NCI-H774 (cell line): ENCODE results near the gene C2CD3.
"Not testable (repeated sequence)": the region's sequence is repeated elsewhere in the genome, so short reads cannot be mapped to it uniquely, and the experiment has no call there.

Experiments used
- DNase-seq: peaks from one replicate; lab custom pipeline; 2025; lab: John Stamatoyannopoulos, UW

C2CD3 gene

DNA sequence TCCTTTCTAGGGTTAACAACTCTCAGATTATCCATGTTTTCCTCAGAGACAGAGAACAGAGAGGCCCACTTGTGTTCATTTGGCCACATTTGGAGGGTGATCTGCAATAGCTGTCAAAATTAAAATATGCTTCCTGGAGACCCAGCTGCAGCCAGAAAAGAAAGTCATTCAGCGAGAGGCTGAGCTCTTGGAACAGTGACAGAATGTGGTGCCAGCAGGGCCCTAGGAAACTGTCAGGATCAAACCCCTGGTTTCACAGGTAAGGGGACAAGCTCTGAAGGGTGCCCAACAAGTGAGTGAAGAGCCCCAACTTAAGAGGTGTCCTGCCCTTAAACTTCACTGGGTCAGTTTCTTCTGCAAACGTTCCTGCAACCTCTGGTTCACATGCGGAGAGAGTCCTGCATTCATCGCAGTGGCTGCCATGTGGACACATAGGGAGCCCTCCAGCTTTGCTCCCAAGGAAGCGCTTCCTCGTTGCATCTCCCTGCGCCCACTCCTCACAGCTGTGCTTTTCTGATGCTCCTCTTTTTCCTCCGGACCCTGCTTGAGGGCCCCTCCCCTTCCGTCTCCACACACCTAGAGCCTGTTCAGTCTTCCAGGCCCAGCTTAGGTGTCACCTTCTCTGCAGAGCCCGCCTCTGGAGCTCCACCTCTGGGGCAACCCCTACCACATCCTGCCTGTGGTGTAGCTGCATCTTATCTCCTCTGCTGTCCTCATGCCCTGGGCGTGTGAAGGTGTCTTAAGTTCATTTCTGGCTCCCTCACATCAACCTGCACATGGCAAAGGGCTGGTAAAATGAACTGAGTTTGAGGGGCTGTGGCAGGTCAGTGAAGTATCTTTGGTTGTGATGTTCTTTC, 165.8 kb downstream of the C2CD3 start:
- DNase-seq, result no peak

DNA sequence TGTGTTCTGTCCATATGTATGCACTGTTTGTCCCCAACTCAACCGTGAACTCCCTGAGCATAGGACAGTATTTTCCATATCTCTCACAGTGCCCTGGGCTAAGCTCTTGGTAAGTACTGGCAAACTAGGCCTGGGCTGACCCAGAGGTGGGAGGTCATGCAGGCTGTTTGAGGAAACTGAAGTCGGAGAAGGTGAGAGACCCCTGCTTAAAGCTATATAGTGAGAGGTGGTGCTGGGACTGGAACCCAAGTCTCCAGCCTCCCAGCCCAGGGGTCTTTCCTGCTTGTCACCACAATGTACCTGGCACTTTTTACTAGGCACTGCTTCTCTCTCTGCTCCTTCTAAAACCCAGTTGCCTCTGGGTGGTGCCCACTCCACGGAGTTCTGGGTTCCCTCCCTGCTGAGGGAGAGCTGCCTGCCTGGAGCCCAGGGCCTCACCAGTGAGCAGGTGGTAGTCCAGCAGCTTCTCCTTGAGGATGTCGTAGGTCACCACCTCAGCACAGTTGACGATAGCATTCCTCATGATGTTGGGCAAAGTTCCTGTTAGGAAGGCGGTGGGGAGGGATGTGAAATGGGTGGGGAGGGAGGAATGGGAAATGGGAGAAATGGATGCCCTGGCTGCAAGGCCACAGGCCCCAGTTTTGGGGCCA, 166.6 kb downstream of the C2CD3 start:
- no peak for DNase-seq

DNA sequence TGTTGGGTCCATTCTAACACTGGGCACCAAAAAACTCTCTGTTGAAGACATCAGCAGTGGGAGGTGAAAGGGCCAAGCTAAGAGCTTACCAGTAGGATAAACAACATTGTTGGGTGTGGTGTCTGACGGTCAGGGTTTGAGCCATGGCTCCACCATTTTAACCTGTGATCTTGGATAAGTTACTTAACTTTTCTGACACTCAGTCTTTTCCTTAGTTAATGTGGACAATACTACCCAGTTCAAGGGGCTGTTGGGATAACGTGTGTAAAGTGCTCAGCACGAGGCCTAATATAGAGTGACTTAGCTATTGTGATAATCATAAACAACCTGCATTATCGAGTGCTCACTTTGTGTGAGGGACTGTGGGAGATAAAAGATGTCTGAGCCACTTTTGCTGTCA, 168.0 kb downstream of the C2CD3 start:
- no peak for DNase-seq

GRCh38 chr11:74001822-74002286, 168.9 kb downstream of the C2CD3 start:
- DNase-seq, result no peak

DNA sequence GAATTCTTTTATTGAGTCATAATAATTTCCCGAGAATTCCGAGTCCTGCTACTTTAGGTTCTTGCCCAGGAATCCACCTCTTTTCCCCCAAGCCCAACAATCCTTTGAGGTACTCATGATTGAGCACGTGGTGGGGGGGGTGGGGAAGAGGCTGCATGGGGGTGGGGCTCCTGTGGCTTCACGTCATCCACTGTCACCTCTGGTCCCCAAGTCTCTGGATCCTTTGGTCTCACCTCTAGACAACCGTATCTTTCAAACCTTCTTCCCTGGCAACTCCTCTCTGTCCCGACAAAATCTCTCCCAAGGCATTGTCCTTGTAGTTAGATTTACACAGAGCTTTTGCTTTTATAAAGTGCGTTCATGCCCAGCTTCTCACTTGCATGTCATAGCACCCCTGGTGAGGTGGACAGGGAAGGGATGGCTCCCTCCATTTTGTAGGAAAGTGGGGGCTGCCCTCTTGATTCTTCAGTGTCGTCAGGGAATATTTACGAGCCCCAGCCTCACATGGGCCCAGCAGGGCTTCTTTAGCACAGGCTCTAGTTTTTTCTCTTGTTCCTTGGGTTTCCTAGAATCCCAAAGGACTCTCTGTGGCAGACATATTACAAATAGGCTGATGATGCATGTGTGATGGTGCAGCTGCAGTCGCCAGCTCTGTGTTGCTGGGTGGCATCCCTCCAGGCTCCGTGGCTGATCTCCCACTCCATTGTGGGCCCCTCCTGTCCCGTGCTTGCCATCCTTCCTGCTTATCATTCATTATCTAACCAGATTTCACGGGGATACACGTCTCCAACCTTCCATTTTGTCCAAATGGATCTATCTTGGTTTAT, 170.3 kb downstream of the C2CD3 start:
- no peak for DNase-seq

GRCh38 chr11:73999581-74000306, 171.1 kb downstream of the C2CD3 start:
- DNase-seq, result peak; percentile 83

DNA sequence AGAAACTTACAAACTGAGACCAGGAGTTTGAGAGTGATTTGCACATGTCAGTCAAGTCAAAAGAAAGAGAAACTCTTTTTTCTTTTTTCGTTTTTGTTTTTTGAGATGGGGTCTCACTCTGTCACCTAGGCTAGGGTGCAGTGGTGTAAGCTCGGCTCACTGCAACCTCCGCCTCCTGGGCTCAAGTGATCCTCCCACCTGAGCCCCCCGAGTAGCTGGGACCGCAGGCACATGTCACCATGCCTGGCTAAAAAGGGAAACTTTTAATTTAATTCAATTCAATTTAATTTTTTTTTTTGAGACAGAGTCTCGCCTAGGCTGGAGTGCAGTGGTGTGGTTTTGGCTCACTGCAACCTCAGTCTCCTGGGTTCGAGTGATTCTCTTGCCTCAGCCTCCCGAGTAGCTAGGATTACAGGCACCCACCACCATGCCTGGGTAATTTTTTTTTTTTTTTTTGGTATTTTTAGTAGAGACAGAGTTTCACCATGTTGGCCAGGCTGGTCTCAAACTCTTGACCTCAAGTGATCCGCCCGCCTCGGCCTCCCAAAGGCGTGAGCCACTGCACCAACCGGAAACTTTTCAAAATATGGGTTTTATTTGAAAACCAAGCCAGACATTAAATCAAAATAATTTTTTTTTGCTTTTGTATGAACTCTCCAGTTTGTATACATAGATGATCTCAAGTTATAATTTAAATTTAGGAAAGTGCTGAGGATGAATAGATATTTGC, 171.8 kb downstream of the C2CD3 start:
- no peak for DNase-seq

GRCh38 chr11:73997120-73997770, 173.6 kb downstream of the C2CD3 start:
- no peak for DNase-seq

DNA sequence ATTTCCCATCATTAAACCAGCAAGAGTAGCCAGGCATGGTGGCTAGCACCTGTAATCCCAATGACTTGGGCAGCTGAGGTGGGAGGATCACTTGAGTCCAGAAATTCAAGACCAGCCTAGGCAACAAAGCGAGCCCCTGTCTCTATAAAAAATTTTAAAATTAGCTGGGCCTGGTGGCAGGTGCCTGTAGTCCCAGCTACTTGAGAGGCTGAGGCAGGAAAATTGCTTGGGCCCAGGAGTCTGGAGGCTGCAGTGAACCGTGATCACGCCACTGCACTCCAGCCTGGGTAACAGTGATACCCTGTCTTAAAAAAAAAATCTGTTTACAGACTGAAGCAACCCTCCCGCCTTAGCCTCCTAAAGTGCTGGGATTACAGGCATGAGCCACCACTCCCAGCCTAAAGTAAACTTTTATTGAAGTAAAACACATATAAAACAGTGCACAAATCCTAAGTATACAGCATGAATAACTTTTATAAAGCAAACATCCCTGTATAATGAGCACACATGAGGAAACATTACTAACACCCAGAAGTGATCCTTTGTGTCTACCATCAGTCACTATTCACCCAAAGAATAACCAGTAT, 174.5 kb downstream of the C2CD3 start:
- DNase-seq, result peak; percentile 41

GRCh38 chr11:73995731-73996130, 175.1 kb downstream of the C2CD3 start:
- DNase-seq, result no peak

- DNase-seq, result peak; percentile 11
Observed at GRCh38 chr11:73995247-73995646, 175.6 kb downstream of the C2CD3 start.

DNA sequence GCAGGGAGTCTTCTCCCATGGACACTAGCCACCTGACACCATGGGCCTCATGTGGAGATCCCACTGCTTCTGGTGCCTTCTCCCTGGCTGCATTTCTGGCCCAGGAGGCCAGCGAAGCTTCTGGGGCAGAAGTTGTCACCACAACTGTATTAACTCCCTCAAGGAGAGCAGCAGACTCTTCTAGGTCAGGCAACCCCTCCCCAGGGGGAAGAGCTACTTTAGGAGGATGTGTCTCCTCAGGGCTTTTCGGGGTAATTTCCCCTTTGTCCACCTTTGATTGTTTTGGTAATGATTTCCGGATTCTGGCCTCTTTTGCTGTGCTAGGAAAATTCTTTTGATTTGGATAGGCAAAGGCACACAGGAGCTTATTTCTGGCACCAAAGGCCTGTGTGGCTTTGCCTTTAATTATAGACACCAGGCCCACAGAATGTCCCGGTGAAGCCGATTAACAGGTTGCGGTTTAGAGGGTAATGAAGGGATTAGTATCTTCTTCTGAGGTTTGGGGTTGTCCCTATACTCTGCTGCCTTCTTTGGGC, 179.3 kb downstream of the C2CD3 start:
- DNase-seq, result no peak

GRCh38 chr11:73990730-73991129, 180.1 kb downstream of the C2CD3 start:
- peak; percentile 59 for DNase-seq

- DNase-seq, result no peak
Observed at GRCh38 chr11:73989156-73989555, 181.6 kb downstream of the C2CD3 start.

GRCh38 chr11:73988227-73988626, 182.6 kb downstream of the C2CD3 start:
- no peak for DNase-seq

DNA sequence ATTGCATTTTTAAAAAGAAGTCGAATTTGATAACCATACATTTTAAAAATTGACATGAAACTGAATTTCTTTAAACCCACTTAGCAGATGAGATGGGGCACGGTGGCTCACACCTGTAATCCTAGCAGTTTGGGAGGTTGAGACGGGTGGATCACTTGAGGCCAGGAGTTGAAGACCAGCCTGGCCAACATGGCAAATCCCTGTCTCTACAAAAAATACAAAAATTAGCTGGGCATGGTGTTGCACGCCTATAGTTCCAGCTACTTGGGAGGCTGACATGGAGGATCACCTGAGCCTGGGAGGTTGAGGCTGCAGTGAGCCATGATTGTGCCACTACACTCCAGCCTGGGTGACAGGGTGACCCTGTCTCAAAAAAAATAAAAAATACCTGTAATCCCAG, 185.1 kb downstream of the C2CD3 start:
- not testable (repeated sequence) for DNase-seq

DNA sequence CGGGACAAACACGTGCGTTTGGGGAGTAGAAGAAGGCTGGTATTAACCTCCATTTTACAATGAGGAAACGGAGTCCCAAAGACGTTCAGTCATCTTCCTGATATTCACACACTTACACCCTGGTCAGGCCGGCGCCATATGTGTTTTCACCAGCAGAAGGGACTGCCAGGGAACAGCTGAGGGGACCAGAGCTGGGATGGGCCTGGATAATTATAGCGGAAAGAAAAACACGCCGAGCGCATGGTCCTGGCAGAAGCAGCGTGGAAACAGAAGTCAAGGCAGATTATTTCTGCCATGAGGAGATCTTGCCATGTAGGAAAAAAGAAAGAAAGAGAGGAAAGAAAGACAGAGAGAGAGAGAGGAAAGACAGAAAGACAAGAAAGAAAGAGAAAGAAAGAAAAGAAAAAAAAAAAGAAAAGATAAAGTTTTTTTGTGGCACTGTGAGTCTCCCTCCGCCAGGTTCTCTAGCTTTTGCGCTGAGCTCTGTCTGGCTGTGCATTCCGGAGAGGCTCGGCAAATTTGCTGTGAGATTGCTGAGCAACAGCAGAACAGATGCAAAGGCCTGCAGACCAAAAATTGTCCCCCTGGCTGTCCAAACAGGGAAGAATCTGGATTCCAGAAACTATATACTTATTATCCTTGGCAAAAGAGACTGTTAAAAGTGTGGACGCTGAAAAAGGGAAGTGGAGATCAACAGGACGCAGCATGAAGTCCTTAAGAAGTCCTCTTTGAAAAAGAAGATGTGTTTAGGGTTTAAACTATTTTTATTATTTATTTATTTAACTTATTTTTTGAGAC, 186.9 kb downstream of the C2CD3 start:
- no peak for DNase-seq

- DNase-seq, result peak; percentile 98
Observed at GRCh38 chr11:73982990-73983740, 187.6 kb downstream of the C2CD3 start.
